Hematopoietic multipotent progenitor cell treated with erythropoietin and hydrocortisone succinate and interleukin-3 and kit ligand, for 4 days (in vitro differentiated cells): ENCODE data around the gene CHKB.
"Not testable (repeated sequence)": the region's sequence is repeated elsewhere in the genome, so short reads cannot be mapped to it uniquely, and the experiment has no call there.

ENCODE experiments used
- DNase-seq: peaks from one replicate; pipeline ENCODE4 v3.0.0-alpha.2; 2015

The CHKB gene, protein sequence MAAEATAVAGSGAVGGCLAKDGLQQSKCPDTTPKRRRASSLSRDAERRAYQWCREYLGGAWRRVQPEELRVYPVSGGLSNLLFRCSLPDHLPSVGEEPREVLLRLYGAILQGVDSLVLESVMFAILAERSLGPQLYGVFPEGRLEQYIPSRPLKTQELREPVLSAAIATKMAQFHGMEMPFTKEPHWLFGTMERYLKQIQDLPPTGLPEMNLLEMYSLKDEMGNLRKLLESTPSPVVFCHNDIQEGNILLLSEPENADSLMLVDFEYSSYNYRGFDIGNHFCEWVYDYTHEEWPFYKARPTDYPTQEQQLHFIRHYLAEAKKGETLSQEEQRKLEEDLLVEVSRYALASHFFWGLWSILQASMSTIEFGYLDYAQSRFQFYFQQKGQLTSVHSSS

DNA sequence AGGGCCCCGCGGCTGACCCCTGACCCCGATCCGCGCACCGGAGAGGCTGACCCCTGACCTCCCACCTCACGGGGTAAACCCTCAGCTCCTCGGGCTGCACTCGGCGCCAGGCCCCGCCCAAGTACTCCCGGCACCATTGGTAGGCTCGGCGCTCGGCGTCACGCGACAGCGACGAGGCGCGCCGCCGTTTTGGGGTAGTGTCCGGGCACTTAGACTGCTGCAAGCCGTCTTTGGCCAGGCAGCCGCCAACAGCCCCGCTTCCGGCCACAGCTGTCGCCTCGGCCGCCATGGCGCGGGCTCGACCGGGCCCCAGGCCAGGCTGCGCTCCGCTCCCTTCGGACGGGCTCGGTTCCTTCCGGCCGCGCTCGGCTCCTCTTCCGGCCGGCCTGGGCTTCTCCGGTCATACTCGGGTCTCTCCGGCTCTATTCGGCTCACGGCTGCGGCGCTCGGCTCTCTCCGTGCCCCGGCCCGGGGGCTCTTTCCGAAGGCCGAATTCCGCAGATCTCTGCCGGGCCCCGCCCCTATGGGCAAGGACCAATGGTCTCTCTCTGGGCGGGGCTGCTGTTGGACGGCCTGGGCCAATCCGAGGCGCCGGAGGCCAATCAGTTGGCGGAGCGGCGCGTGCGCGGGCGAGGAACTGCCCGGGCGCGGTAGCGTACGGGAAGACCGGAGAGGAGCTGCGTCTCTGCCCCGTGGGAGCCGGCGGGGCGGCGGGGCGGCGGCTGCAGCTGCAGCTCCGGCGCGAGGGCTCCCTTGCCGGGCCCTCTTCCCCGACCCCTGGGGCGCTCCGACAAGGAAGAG is at the start of gene CHKB:
Gene CHKB, minus strand, starts transcription at position 357 of the 801 bp plus-strand sequence. Its CDS starts 68 bp downstream, at position 289.
- peak; percentile 100 for DNase-seq

DNA sequence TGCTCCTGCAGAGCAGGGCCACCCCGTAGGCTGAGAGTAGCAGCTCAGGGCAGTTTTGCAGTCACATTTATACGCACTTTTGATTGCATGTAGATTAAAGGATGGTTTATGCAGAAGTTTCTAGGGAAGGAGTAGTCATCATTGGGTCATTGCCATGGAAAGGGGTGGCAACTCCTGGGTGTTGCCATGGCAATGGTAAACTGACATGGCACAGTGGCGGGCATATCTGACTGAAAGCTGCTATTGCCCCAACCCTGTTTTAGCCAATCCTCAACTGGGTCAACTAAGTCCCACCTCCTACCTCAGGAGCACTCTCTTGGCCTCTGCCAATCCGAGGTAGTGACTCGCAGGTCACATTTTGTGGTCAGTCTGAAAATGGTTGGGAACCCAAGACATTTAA is 47.7 kb upstream of the CHKB start:
- peak; percentile 45 for DNase-seq

DNA sequence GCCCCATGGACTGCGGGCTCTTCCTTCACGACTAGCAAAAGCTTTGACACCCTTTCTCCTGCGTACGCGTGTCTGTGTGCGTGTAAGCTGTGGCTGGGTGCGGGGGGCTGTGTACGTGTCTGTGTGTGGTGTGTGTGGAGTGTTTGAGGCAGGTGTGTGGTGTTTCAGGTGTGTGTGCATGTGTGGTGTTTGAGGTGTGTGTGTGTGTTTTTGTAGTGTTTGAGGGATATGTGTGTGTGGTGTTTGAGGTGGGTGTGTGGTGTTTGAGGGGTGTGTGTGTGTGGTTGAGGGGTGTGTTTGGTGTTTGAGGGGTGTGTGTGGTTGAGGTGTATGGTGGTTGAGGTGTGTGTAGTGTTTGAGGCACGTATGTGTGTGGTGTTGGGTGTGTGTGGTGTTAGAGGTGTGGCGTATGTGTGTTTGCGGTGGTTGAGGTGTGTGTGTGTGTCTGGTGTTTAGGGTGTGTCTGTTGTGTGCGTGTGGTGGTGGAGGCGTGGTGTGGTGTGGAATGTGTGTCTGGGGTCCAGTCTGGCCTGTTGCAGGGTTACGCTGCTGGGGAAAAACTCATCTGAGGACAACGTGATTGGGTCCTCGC is 46.0 kb upstream of the CHKB start:
- DNase-seq, result no peak

DNA sequence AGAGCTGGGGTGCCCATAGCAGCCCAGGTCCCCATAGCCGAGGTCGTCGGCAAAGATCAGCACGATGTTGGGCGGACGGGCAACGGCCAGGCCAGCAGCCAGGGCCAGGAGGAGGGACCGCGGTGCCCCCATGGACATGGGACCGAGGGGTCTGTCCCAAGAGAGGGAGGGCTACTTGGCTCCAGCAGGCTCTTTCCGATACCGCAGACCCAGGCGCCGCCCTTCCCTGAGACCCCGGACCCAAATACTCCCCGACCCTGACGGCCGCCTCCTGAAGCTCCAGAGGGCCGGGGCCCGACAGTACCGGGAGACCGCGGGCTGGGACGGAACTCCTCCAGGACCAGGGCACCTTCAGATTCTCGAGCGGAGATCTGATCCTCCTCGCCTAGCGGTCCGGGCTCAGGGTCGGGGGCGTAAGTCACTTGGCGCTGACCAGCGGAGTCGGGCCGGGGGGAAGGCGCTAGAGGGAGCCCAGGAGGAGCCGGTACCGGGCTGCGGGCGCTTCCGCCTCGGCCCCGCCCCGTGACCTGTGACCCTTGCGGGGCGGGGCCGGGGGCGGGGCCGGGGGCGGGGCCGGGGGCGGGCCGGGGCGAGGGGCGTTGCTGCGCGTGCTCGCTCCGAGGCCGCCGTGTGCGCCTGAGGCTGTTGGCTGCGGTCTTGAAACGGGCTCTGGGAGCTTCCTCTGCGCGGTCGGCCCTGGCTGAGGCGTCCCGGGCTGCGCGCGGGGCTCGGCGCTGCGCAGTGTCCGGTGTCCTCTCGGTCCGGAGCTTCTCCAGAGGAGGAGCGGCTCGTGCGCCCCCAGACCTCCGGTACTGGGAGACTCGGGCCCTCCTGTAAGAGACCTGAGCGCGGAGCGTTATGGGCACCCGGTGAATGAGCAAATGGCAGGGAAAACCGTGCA is 45.2 kb upstream of the CHKB start, which contains the start of gene ARSA:
Gene ARSA, minus strand, starts transcription at position 511 of the 901 bp plus-strand sequence. Its CDS starts 373 bp downstream, at position 138.
- peak; percentile 93 for DNase-seq

DNA sequence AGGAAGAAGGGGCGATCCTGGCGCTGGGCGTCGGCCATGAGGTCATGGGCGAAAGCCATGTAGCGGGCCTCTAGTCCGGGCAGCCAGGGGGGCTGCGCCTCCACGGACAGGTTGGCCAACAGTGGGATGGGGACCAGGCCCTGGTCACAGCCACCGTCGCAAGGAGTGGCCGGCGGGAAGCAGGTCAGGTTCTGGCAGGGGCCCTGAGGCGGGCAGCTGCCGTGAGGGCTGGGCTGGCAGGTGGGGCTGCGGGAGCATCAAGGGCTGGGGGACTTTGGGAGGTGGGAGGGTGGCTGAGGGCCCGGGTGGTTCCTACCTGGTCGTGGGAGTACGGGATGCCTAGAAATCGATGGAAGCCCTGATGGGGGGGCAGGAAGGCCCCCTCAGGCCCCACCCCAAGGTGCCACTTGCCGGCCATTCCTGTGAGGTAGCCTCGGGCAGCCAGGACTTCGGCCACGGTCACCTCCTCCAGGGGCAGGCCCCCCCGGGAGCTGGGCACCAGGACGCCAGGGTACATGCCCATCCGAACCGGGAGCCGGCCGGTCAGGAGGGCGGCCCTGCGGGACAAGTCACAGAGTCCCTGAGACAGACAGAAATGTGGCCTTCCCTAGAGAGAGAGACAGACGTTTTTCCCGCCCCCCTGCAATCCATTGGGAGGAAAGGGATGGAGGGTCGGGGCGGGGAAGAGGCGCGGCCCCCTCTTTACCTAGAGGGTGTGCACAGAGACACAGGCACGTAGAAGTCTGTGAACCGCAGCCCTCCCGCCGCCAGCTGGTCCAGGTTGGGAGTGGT is 44.4 kb upstream of the CHKB start:
- DNase-seq, result no peak

DNA sequence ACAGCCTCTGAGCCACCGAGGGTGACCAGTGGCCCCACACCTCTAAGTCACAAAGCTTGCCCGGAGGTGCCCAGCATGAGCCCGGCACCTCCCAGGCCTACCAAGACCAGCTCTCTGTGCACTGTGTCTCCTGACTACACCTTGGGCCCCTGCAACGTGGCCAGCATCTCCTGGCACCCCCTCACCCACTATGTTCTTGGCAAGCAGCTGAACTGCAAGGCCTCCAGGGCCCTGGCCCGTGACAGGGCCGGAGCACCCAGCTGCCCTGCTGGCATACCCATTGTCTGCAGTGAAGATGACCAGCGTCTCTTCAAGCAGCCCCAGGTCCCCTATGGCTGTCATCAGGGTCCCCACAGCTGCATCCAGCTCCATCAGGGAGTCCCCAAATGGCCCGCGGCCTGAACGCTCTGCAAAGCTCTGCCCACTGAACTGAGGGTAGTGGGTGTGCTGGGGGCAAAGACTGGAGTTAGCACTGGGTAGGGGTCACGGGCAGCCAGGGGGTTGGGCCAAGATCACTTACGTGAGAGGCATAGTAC is 43.7 kb upstream of the CHKB start:
- no peak for DNase-seq

DNA sequence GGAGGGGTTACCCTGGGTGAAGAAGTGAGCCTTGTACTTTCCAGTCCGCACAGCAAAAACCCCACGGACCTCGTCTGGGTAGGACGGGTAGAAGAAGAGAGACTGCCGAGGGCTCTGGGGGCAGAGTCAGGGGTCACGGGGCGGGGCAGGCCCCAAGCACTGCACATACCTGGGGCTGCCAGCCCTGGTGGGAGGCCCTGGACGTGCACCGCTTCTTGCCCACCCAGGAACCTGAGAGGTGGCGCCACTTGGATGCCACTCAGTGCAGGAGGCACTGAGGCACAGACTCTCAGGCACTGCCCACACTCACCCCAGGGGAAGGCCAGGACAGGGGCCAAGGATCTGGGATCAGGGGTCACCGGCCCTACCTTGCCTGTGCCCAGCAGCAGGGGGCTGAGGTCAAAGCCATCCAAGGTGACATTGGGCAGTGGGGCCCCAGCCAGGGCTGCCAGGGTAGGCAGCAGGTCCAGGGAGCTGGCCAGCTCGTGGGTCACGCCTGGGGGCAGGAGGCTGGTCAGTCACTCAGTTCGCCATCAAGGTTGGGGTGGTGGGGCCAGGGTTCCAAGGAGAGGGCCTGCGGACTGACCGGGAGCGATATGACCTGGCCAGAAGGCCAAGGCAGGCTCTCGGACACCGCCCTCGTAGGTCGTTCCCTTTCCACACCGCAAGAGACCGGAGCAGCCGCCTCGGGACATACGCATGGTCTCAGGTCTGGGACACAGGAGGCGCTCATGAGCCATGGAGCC is 43.1 kb upstream of the CHKB start:
- DNase-seq, result no peak

DNA sequence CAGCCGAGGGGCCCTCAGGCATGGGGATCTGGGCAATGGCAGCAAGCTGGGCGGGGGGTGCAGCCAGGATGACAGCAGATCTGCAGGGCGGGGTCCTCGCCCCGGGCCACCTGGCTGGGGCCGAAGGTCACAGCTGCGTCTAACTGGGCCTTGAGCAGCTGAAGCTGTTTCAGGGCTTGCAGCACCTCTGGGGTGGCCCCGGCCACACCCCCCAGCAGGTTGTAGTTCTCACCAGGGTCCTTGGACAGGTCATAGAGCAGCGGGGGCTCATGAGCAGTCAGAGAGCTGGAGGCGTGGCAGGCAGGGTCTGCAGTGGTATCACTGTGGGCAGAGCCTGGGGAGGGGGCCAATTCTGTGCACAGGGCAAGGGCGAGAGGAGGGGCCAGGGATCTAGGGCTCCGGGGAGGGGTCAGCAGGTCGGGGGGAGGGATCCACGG is 42.5 kb upstream of the CHKB start:
- no peak for DNase-seq

DNA sequence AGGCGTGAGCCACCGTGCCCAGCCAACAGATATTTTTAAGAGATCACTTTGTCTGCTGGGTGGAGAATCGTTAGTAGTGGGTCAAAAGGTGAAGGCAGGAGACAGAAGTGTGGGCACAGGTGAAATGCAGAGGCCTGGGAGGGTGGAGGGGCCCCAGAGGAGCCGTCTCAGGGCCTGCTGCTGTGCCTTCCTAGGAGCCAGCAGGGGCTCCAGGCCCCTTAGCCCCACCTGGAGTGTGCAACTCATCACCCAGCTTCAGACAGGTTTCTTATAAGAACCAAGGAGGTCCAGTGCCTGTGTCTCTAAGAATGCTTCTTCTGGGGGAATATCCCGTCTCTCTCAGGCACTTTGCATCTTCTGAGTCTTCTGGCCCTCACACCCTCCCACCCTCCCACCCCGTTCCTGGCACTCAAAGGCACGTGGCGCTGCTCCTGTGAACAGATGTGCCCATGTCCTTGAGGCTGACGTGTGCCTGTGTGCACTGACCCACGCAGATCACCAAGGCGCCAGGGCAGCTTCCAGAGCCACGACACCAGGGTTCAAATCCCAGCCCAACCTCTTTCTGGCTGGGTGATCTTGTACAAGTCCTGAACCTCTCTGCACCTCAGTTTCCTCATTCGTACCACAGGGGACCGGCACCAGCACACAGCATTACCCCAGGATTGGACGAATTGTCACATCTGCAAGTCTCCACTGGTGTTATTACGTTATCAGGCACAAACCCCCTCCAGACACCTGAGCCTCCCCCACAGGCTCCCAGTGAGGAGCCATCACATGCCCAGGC is 41.9 kb upstream of the CHKB start:
- DNase-seq, result no peak

DNA sequence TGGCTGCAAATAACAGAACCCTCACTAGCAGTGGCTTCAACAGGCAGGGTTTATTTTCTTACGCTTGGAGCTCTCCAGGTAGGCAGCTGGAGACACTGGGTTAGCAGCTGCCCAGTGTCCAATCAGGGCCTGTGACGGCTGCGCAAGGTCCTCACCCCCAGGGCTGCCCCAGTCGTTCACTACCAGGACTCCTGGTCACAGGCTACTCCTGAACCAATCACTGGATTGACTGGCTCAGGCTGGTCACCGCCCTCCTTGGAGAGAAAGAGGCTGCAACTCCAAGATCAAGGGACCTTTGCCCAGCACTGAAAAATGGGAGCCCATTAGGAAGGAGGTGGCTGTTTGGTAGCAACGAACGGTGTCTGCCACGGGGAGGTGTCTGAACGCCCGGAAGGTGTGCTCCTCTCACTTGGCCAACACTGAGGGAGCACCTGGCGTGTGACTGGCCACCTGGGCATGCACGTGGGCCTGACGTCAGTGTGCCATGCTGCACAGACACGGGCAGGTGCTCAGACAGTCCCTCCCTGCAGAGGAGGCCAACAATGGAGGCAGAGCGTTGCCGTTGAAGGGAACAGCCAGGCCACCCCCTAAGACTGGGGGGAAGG is 40.2 kb upstream of the CHKB start:
- DNase-seq, result no peak

DNA sequence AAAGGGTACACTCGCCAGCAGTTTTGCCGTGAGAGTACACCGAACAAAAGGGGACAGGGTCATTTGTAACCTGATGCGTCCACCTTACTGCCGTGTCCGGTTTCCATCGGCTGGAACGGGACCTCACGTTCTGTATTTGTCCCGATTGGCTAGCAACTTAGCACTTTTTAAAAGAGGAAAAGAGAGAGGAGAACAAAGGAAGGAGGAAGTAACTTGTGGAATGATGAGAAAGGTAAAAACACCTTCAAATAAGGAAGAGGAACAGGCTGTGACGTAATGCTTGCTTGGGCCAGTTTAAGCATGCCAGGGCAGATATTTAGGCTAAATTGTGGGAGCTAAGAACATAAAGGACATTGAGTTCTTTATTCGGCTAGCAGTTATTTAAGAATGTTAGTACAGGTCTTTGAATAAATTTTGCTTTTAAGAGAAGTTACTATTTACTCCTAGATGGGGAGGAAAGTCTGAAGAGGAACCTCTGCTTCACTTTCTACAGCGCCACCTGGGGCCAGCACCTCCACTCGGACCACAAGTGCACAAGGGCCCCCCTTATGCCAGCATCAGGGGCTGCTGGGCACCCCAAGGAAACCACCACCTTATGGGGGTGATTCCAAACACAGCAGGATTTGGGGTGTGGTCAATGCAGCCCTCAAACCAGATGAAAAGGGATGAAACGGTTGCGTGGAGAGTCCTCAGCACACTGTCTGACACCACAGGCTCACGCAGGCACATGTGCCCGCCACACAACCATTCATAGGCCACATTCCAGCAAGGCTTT is 39.5 kb upstream of the CHKB start:
- DNase-seq, result peak; percentile 49

DNA sequence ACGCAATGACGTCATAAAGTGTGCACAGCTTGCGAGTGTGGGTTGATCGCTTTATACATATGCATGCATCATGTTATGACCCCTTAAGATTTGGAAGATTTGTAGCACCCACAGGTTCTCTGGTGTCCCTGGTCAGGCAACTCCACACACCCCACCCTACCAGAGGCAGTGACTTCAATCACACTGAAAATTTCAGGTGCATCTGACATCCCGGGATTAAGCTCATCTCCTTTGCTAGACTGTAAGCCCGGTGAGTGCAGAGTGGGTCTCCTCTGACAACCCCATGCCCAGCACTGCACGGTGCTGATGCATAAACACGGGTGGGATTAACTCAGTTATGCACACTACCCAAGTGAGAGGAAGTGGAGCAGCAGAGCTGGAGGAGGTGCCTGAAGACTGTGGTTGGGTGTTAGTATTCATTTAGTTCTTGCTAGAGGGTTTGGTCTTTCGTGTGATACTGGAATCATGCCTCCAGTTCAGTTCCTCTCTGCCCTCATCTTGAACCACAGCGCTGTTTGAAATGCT is 38.8 kb upstream of the CHKB start:
- peak; percentile 80 for DNase-seq

DNA sequence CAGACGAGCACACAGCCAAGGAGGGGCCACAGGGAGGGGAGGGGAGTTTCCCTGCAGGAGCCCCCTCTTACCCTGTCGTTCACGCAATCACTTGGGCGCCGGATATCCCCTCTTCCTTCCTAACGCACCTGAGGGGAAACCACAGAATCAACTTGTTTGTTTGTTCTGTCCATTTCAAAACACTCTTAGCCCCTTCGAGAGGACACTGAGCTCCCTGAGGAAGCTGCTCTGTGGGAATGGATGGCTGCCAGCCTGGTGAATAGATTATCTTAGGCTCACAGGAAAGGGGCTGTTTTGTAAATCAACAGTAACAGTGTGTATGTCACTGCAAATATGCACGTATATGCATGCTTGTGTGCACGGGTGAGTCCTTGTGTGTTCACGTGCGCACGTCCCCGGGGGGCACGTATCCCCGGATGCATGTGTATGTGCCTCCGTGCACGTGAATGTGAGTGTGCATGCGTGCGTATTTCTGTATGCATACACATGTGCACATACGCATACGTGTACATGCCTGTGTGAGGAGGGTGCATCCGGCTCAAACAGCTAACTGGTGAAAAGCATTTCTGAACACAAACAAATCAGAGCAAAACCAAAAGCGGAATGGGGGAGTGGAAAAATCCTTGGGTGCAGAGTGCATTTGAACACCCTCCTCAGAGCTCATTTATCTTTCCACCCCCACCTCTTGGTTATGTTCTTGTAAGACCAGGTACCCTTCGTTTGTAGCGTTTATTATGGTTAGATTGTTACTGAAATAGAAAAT is 38.1 kb upstream of the CHKB start:
- no peak for DNase-seq

DNA sequence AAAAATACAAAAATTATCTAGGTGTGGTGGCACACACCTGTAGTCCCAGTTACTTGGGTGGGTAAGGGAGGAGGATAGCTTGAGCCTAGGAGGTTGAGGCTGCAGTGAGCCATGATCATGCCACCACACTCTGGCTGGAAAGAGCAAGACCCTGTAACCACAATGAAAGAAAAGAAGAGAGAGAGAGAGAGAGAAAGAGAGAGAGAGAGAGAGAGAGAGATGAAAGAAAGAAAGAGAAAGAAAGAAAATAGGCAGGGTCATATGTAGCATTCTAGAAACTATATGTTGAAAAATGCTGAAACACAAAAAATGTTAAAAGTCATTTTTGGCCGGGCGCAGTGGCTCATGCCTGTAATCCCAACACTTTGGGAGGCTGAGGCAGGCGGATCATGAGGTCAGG is 31.6 kb upstream of the CHKB start:
- not testable (repeated sequence) for DNase-seq

DNA sequence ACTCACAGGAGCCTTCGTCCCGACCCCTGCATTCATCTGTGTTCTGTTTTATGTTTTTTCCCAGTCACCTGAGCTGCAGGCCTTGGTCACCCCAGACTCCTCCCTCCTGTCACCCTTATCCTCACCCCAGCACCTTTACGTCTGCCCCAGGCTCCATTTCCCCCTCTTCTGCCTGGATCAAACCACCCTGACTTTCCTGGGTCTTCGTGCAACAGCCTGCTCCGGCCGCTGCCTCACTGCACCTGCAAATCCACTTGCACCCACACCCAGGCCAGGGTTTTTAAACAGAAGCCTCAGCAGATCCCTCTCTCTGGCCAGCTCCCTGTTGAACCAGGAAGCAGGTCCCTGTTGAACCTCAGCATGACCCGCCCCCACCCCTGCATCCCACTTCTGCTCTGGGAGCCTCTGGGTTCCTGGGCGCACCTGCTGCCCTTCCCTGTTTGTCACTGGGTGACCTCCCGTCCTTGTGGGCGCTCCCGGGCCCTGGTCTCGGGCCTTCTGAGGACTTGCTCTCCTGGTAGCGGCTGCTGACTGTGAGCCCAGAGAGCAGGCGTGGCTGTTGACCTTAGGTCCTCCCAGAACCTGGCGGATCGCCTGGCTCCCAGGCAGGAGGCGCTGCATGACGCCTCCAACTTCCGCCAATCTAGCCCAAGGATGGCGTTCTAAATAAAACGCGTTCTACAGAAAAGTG is 30.8 kb upstream of the CHKB start:
- no peak for DNase-seq

DNA sequence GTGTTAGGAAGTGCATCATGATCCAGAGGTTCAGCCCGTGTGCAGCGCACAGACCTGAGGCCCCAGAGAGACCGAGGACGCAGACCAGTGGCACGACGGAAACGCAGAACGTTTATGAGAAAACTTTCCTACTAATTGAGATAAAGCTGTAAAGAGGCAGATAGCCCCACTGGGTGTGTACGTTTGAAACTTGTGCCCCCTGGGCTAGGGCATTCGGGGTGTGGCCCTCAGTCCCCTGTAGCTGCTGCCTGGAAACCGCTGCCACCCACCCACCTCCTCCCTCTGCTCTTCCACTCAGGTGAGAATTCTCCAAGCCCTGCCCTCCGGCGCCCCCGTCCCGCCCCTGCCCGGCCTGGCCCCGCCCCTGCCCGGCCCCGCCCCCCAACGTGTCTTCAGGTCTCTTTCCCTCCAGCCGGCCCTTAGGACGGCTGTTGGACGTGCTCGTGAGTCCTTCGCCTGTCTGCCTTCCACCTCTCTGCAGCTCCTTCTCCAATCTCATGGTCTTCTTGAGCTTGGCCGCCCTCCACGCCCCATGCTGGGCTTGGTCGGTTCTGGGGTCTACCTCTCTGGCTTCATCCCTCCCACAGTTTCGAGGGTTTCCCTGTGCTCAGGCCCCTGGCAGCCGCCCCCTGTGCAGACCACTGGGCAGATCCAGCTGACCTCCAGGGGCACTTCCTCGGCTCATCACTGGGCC is 30.0 kb upstream of the CHKB start:
- DNase-seq, result peak; percentile 25
